ENCODE data around the gene GBX1. TPM values are rescaled to one million over a fixed set of nuclear protein-coding genes. Genes with fewer than 3 reads are reported as not detected.

GBX1 gene
- total RNA-seq, 4 donors from 2014 or later = not detected

GRCh38 chr7:151122276-151122675, 45.2 kb downstream of the GBX1 start:
- Histone ChIP-seq H3K27ac (no peak overlapping the region), H3K9me3 (no peaks in the 10 kb centered on the region), H3K4me1 (peaks cover 42% of the 10 kb centered on the region), H3K27me3 (no peaks in the 10 kb centered on the region), H3K36me3 (peaks cover 77% of the 10 kb centered on the region), H3K4me3 (no peak overlapping the region)
- 88% methylated on average over 21 of the region's 24 CpGs for WGBS
- no peak for TF ChIP-seq CTCF (IDR thresholded peaks at IDR 0.05)
- TF ChIP-seq EP300 (IDR thresholded peaks at IDR 0.05) = no peak
- no peak for TF ChIP-seq POLR2A (IDR thresholded peaks at IDR 0.05)
- TF ChIP-seq POLR2AphosphoS5 (IDR thresholded peaks at IDR 0.05) = no peak
- DNase-seq (ENCODE audit: low spot score in 2 of 2) = no peak

- DNase-seq (ENCODE audit: low spot score in 2 of 2) = no peak
- no peak overlapping the region for H3K4me3 ChIP-seq
- H3K27ac ChIP-seq = no peak overlapping the region
- H3K9me3 ChIP-seq = no peaks in the 10 kb centered on the region
- no peaks in the 10 kb centered on the region for H3K27me3 ChIP-seq
- 87% methylated on average over 30 of the region's 30 CpGs for WGBS
- H3K36me3 ChIP-seq = peaks cover 70% of the 10 kb centered on the region
- no peak for TF ChIP-seq POLR2AphosphoS5 (IDR thresholded peaks at IDR 0.05)
- no peak for TF ChIP-seq POLR2A (IDR thresholded peaks at IDR 0.05)
- no peak for TF ChIP-seq EP300 (IDR thresholded peaks at IDR 0.05)
- TF ChIP-seq CTCF (IDR thresholded peaks at IDR 0.05) = no peak
- peaks cover 43% of the 10 kb centered on the region for H3K4me1 ChIP-seq
Observed at GRCh38 chr7:151121380-151122170, 45.9 kb downstream of the GBX1 start.

- peaks cover 70% of the 10 kb centered on the region for H3K36me3 ChIP-seq
- H3K4me1 ChIP-seq = peaks cover 43% of the 10 kb centered on the region
- TF ChIP-seq CTCF (IDR thresholded peaks at IDR 0.05) (no peak), POLR2A (IDR thresholded peaks at IDR 0.05) (no peak), EP300 (IDR thresholded peaks at IDR 0.05) (no peak), POLR2AphosphoS5 (IDR thresholded peaks at IDR 0.05) (no peak)
- H3K9me3 ChIP-seq = no peaks in the 10 kb centered on the region
- 93% methylated on average over 19 of the region's 22 CpGs for WGBS
- no peak overlapping the region for H3K27ac ChIP-seq
- no peaks in the 10 kb centered on the region for H3K27me3 ChIP-seq
- H3K4me3 ChIP-seq = no peak overlapping the region
- DNase-seq (ENCODE audit: low spot score in 2 of 2) = no peak
Observed at GRCh38 chr7:151120896-151121295, 46.6 kb downstream of the GBX1 start.

- TF ChIP-seq POLR2AphosphoS5 (IDR thresholded peaks at IDR 0.05) (no peak), POLR2A (IDR thresholded peaks at IDR 0.05) (no peak), EP300 (IDR thresholded peaks at IDR 0.05) (no peak), CTCF (IDR thresholded peaks at IDR 0.05) (no peak)
- Histone ChIP-seq H3K9me3 (no peaks in the 10 kb centered on the region), H3K4me3 (no peak overlapping the region), H3K27me3 (no peaks in the 10 kb centered on the region), H3K4me1 (peaks cover 37% of the 10 kb centered on the region), H3K27ac (no peak overlapping the region), H3K36me3 (peaks cover 68% of the 10 kb centered on the region)
- WGBS = 86% methylated on average over 21 of the region's 27 CpGs
- no peak for DNase-seq (ENCODE audit: low spot score in 2 of 2)
Observed at GRCh38 chr7:151119902-151120301, 47.6 kb downstream of the GBX1 start.

GRCh38 chr7:151119055-151119415, 48.5 kb downstream of the GBX1 start:
- H3K27me3 ChIP-seq = no peaks in the 10 kb centered on the region
- TF ChIP-seq POLR2AphosphoS5 (IDR thresholded peaks at IDR 0.05) (no peak), CTCF (IDR thresholded peaks at IDR 0.05) (no peak), EP300 (IDR thresholded peaks at IDR 0.05) (no peak), POLR2A (IDR thresholded peaks at IDR 0.05) (no peak)
- H3K36me3 ChIP-seq = peaks cover 63% of the 10 kb centered on the region
- H3K4me1 ChIP-seq = peaks cover 33% of the 10 kb centered on the region
- no peak overlapping the region for H3K27ac ChIP-seq
- H3K4me3 ChIP-seq = no peak overlapping the region
- WGBS = 96% methylated on average over 11 of the region's 13 CpGs
- DNase-seq (ENCODE audit: low spot score in 2 of 2) = no peak
- H3K9me3 ChIP-seq = no peaks in the 10 kb centered on the region

All from suprapubic skin (tissue), 4 donors.